ENCODE data around the gene PSMB3. TPM values are rescaled to one million over a fixed set of nuclear protein-coding genes. Genes with fewer than 3 reads are reported as not detected.

Gene PSMB3
- polyA plus RNA-seq, 2 of the 4 experiments (the other 2 are of a cell fraction) = 417 to 463 TPM

DNA sequence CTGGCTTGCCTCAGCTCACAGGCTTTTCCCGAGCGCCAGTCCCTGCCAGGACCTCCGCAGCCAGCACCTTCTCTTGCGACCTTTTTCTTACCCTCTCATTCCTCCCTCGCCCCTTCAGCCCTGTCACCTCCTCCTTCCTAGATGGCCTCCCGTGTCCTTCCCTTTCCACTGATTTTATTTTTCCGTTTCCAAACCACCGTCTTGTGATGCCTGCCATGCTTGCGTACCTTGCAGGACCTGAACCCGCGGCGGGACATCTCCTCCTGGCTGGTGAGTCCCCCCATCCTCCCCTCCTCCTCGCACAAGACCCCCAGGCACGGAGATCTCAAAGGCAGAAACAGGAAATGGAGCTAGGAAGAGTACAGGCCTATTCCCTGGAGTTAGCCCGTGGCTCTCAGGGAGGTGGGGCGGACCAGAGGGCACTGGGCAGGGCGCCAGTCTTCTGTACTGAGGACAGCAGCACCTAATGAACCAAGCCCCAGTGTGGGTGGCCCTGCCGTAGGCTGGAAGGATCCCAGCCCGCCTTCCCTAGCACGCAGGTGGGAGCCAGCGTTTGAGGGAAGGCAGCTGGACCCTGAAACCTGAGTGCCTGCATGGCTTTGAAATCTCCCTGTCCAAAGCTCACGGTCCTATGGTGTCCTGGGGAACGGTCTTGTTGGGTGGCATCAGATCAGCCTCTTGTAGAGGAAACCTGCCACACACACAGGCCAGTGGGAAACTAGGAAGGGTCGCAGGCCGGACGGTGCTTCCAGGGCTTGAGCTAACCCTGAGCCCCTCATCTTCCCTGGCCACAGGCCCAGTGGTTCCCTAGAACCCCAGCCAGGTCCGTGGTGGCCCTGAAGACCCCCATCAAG, 21.8 kb upstream of the PSMB3 start:
- H3K4me1 ChIP-seq = peaks cover 46% of the 10 kb centered on the region
- H3K9me3 ChIP-seq = no peaks in the 10 kb centered on the region
- FAIRE-seq = no peak
- TF ChIP-seq POLR2AphosphoS2 (conservative IDR thresholded peaks at IDR 0.05; ENCODE audit: low read length) (no peak), HOXB13 (CRISPR knock-in tag; IDR thresholded peaks at IDR 0.05; ENCODE audit: low read depth) (no peak), SMC3 (IDR thresholded peaks at IDR 0.05) (no peak), TP53 (CRISPR knock-in tag; IDR thresholded peaks at IDR 0.05) (no peak), CBX8 (IDR thresholded peaks at IDR 0.05) (no peak), CEBPB (IDR thresholded peaks at IDR 0.05) (no peak), JUN (IDR thresholded peaks at IDR 0.05) (0 out of 5 replicates have a peak, but pooled peaks of 1 of the 2 experiments have one; percentile 0)
- peak overlapping the region; percentile 77 for H3K4me3 ChIP-seq
- POLR2A ChIA-PET = interaction anchor here (0.7 to 2.1 kb wide), 6 partner anchors 11 to 139 kb away, joined by 3 to 8 read pairs (median 4); partner anchors contain the start of genes EPOP, LASP1 and PSMB3
- WGBS (ENCODE audit: missing lambda C conversion rate) = 9% methylated on average over 27 of the region's 27 CpGs
- peak overlapping the region; percentile 91 to 95 for H3K27ac ChIP-seq
- CTCF ChIA-PET = interaction anchor here (0.5 to 5.6 kb wide), 30 partner anchors 9 to 423 kb away, joined by 3 to 56 read pairs (median 4); partner anchors contain the start of genes EPOP, MLLT6, PCGF2 and PIP4K2B
- ATAC-seq = peak; percentile 28 to 59
- peak; percentile 61 to 65 for DNase-seq (ENCODE audit: low read depth in 1 of 2, low spot score in 1 of 2)
- H3K4me2 ChIP-seq = peak overlapping the region; percentile 91

DNA sequence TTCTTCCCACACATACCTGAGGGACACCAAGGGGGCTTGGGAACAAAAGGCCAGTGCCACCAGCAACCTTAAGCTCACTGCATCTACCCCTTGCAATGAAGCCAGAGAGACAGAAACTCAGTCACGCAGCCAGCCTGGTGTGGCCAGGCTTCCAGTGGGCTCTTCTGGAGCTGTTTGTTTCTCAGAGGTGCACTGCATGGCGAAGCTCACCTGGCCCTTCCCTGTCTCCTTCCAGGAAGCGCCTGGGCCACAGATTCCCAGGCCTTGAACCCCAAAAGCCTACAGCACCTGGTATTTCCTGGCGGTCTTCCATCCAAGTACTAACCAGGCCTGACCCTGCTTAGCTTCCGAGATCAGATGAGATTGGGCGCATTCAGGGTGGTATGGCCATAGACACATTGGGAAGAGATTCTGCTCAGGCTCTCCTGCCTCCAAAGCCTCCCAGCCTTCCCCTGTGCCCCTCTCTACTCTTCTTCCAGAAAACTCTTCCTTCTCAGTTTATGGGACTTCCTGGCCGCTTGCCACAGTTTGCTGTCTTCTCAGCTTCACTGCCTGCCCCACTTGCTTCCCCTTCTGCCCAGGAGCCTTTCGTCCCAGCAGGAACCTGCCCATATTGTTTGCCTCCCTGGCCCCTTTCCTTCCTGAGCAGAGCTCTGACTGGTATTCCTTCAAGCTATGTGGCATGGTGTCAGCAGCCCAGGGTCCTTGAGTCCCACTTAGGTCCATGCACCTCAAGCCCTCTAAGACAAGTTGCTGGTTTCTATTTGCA, 20.8 kb upstream of the PSMB3 start:
- TF ChIP-seq, protein P1, sequence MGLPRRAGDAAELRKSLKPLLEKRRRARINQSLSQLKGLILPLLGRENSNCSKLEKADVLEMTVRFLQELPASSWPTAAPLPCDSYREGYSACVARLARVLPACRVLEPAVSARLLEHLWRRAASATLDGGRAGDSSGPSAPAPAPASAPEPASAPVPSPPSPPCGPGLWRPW (IDR thresholded peaks at IDR 0.05) = no peak
- TF ChIP-seq GATA3 (IDR thresholded peaks at IDR 0.05; ENCODE audit: borderline replicate concordance) = no peak
- TF ChIP-seq, protein P2, sequence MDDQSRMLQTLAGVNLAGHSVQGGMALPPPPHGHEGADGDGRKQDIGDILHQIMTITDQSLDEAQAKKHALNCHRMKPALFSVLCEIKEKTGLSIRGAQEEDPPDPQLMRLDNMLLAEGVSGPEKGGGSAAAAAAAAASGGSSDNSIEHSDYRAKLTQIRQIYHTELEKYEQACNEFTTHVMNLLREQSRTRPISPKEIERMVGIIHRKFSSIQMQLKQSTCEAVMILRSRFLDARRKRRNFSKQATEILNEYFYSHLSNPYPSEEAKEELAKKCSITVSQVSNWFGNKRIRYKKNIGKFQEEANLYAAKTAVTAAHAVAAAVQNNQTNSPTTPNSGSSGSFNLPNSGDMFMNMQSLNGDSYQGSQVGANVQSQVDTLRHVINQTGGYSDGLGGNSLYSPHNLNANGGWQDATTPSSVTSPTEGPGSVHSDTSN (IDR thresholded peaks at IDR 0.05) = no peak
- no peak for TF ChIP-seq HDAC2 (IDR thresholded peaks at IDR 0.05)
- TF ChIP-seq, protein P3, sequence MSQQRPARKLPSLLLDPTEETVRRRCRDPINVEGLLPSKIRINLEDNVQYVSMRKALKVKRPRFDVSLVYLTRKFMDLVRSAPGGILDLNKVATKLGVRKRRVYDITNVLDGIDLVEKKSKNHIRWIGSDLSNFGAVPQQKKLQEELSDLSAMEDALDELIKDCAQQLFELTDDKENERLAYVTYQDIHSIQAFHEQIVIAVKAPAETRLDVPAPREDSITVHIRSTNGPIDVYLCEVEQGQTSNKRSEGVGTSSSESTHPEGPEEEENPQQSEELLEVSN (IDR thresholded peaks at IDR 0.05; ENCODE audit: borderline replicate concordance, low read depth) = no peak
- TF ChIP-seq MYC (IDR thresholded peaks at IDR 0.05; ENCODE audit: borderline replicate concordance, low read length) = no peak
- TF ChIP-seq MAFK (IDR thresholded peaks at IDR 0.05; ENCODE audit: partially characterized antibody) = no peak
- TF ChIP-seq PHF8 (IDR thresholded peaks at IDR 0.05; ENCODE audit: borderline replicate concordance, low read depth) = no peak
- no peak for TF ChIP-seq TFCP2L1 (CRISPR knock-in tag; IDR thresholded peaks at IDR 0.05)
- TF ChIP-seq, protein P4, sequence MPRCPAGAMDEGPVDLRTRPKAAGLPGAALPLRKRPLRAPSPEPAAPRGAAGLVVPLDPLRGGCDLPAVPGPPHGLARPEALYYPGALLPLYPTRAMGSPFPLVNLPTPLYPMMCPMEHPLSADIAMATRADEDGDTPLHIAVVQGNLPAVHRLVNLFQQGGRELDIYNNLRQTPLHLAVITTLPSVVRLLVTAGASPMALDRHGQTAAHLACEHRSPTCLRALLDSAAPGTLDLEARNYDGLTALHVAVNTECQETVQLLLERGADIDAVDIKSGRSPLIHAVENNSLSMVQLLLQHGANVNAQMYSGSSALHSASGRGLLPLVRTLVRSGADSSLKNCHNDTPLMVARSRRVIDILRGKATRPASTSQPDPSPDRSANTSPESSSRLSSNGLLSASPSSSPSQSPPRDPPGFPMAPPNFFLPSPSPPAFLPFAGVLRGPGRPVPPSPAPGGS (IDR thresholded peaks at IDR 0.05) = no peak
- no peak for TF ChIP-seq SREBF2 (IDR thresholded peaks at IDR 0.05)
- no peak for TF ChIP-seq HEYL (CRISPR knock-in tag; IDR thresholded peaks at IDR 0.05)
- TF ChIP-seq NR3C1 (IDR thresholded peaks at IDR 0.05) = no peak
- TF ChIP-seq POLR2AphosphoS2 (conservative IDR thresholded peaks at IDR 0.05; ENCODE audit: low read length) = no peak
- no peak for TF ChIP-seq CBX8 (IDR thresholded peaks at IDR 0.05)
- no peak for TF ChIP-seq KDM5A (IDR thresholded peaks at IDR 0.05)
- TF ChIP-seq RFX5 (IDR thresholded peaks at IDR 0.05) = no peak
- TF ChIP-seq RNF2 (IDR thresholded peaks at IDR 0.05; ENCODE audit: borderline replicate concordance, low read depth) = no peak
- Histone ChIP-seq H3K9me3 (no peaks in the 10 kb centered on the region), H3K4me2 (peak overlapping the region; percentile 91), H3K27ac (peak overlapping the region; percentile 91 to 95; a peak in 4 of 6 replicates), H3K4me1 (peaks cover 41% of the 10 kb centered on the region), H3K4me3 (peak overlapping the region; percentile 77)
- no peak for DNase-seq (ENCODE audit: low read depth in 1 of 2, low spot score in 1 of 2)
- no peak for FAIRE-seq
- POLR2A ChIA-PET = interaction anchor here (1.1 to 2.1 kb wide), 4 partner anchors 18 to 138 kb away, joined by 3 to 8 read pairs (median 4); partner anchors contain the start of genes LASP1 and PSMB3
- ATAC-seq = no peak
- CTCF ChIA-PET = interaction anchor here (0.5 to 5.6 kb wide), 22 partner anchors 8 to 422 kb away, joined by 3 to 56 read pairs (median 6); partner anchors contain the start of genes EPOP, MLLT6, PCGF2 and PIP4K2B
- WGBS (ENCODE audit: missing lambda C conversion rate) = 90% methylated on average over 8 of the region's 8 CpGs

Measured in A549 (cell line).